HepG2 (cell line): ENCODE data around the gene PTGES3. TPM values are rescaled to one million over a fixed set of nuclear protein-coding genes. Genes with fewer than 3 reads are reported as not detected.
A peak's percentile ranks its signal among the peaks of the same experiment; 100 is the strongest.

Experiments used
- AKNA ChIP-seq: sonication (generic); formaldehyde crosslinking; IDR thresholded peaks from 2 replicates; pipeline ENCODE4 v1.4.0; 2020; ENCODE audit warnings: missing genetic modification reagents, borderline replicate concordance
- ASH2L ChIP-seq: fragments of 300-600, 200-600 bp; sonication (generic); IDR thresholded peaks from 2 replicates; pipeline ENCODE4 v1.7.0; 2017; ENCODE audit warnings: low read depth, mild to moderate bottlenecking, moderate library complexity, mixed read lengths, low read length; ENCODE audit not compliant: insufficient read length
- BCLAF1 ChIP-seq: fragments of 450-650 bp; IDR thresholded peaks from 2 replicates; pipeline ENCODE4 v1.6.1; 2017; ENCODE audit warnings: mild to moderate bottlenecking
- CHCHD3 ChIP-seq: sonication (generic); formaldehyde crosslinking; IDR thresholded peaks from 2 replicates; pipeline ENCODE4 v1.8.0; 2022; ENCODE audit warnings: mild to moderate bottlenecking, missing genetic modification reagents, moderate library complexity
- DMAP1 ChIP-seq: IDR thresholded peaks from 2 replicates; pipeline ENCODE4 v1.6.1; 2016
- NFYB ChIP-seq: sonication (generic); formaldehyde crosslinking; IDR thresholded peaks from 2 replicates; pipeline ENCODE4 v1.4.0; 2020; ENCODE audit warnings: missing genetic modification reagents
- NFYC ChIP-seq: IDR thresholded peaks from 2 replicates; pipeline ENCODE4 v1.6.1; 2016; ENCODE audit warnings: missing genetic modification reagents, missing compliant biosample characterization
- PCBP1 ChIP-seq: fragments of 200-400 bp; formaldehyde crosslinking; IDR thresholded peaks from 2 replicates; pipeline ENCODE4 v1.6.1; 2017; ENCODE audit warnings: mild to moderate bottlenecking, low read depth, low read length, borderline replicate concordance
- RARA ChIP-seq: IDR thresholded peaks from 2 replicates; pipeline ENCODE4 v1.6.1; 2016; ENCODE audit warnings: missing genetic modification reagents, missing compliant biosample characterization
- RXRA ChIP-seq: sonication (generic); formaldehyde crosslinking; IDR thresholded peaks from 2 replicates; pipeline ENCODE4 v1.5.1; 2020; ENCODE audit warnings: missing genetic modification reagents
- TCF7L2 ChIP-seq: IDR thresholded peaks from 2 replicates; pipeline ENCODE4 v1.6.1; 2011; ENCODE audit warnings: mild to moderate bottlenecking, low read depth, low read length, moderate library complexity
- ZMYM4 ChIP-seq: sonication (generic); formaldehyde crosslinking; IDR thresholded peaks from 2 replicates; pipeline ENCODE4 v1.8.1; 2023; ENCODE audit warnings: mild to moderate bottlenecking, missing genetic modification reagents
- ZNF136 ChIP-seq: sonication (generic); formaldehyde crosslinking; IDR thresholded peaks from 2 replicates; pipeline ENCODE4 v1.8.1; 2022; ENCODE audit warnings: low read depth, mild to moderate bottlenecking, moderate library complexity, missing genetic modification reagents
- ZNF34 ChIP-seq: sonication (generic); formaldehyde crosslinking; IDR thresholded peaks from 2 replicates; pipeline ENCODE4 v1.4.0; 2020; ENCODE audit warnings: mild to moderate bottlenecking, missing genetic modification reagents, borderline replicate concordance
- ZNF512B ChIP-seq: sonication (generic); formaldehyde crosslinking; IDR thresholded peaks from 2 replicates; pipeline ENCODE4 v1.5.1; 2020; ENCODE audit warnings: missing genetic modification reagents, mild to moderate bottlenecking, borderline replicate concordance
- ZNF605 ChIP-seq: sonication (generic); formaldehyde crosslinking; IDR thresholded peaks from 2 replicates; pipeline ENCODE4 v1.8.0; 2022; ENCODE audit warnings: mild to moderate bottlenecking, missing genetic modification reagents
- ZNF670 ChIP-seq: sonication (generic); formaldehyde crosslinking; IDR thresholded peaks from 2 replicates; pipeline ENCODE4 v1.8.0; 2022; ENCODE audit warnings: mild to moderate bottlenecking, missing genetic modification reagents, borderline replicate concordance
- ZNF724P ChIP-seq: sonication (generic); formaldehyde crosslinking; IDR thresholded peaks from 2 replicates; pipeline ENCODE4 v1.8.0; 2022; ENCODE audit warnings: missing genetic modification reagents, borderline replicate concordance
- ZNF768 ChIP-seq: sonication (generic); formaldehyde crosslinking; IDR thresholded peaks from 2 replicates; pipeline ENCODE4 v1.4.0; 2020; ENCODE audit warnings: missing genetic modification reagents
- polyA plus RNA-seq, 8 experiments: library from polyadenylated mRNA; depleted of rRNA in 3 of 8; stranded (reverse) in 7 of 8; unstranded in 1 of 8; fragments of >200 nt; fragmentation: Illumina TruSeq in 4 of 8; extraction: Trizol in 4 of 8; gene quantifications; 2 replicates each; pipeline versions ENCODE4 v1.2.1 to v1.2.3, GENCODE V29; 2011 to 2016; ENCODE audit warnings: low read depth in 4 of 8, missing spikeins in 1 of 8, mixed read lengths in 1 of 8; ENCODE audit not compliant: insufficient read depth in 1 of 8
- total RNA-seq, 5 experiments: library from RNA; depleted of rRNA; stranded (reverse); fragments of >200 nt; fragmentation: Illumina TruSeq; extraction: Trizol; gene quantifications; 2 replicates each; pipeline ENCODE4 v1.2.3, GENCODE V29; 2016; ENCODE audit warnings: low read depth in 1 of 5

Gene PTGES3
- total and polyA plus RNA-seq, 2 of the 13 experiments (the other 11 are each of a cell fraction or from before 2014, with no cell fraction given) = 54.4 to 159 TPM

- TF ChIP-seq BCLAF1 (no peak), CHCHD3 (CRISPR knock-in tag) (0 out of 2 replicates have a peak, but pooled peaks have one; percentile 4), ZNF768 (CRISPR knock-in tag) (peak; percentile 45; the same call in 1 of the 2 replicates), ZNF605 (CRISPR knock-in tag) (peak; percentile 99), PCBP1 (0 out of 2 replicates have a peak, but pooled peaks have one; percentile 73), DMAP1 (peak; percentile 90), ZNF670 (CRISPR knock-in tag) (no peak; the same call in 1 of the 2 replicates), ZNF724P (0 out of 2 replicates have a peak, but pooled peaks have one; percentile 6), AKNA (CRISPR knock-in tag) (peak; percentile 29; the same call in 1 of the 2 replicates), ZNF34 (CRISPR knock-in tag) (no peak), RARA (CRISPR knock-in tag) (0 out of 2 replicates have a peak, but pooled peaks have one; percentile 6), ASH2L (peak; percentile 91), NFYC (CRISPR knock-in tag) (peak; percentile 56), ZNF136 (CRISPR knock-in tag) (no peak), ZNF512B (CRISPR knock-in tag) (0 out of 2 replicates have a peak, but pooled peaks have one; percentile 28), TCF7L2 (no peak), ZMYM4 (peak; percentile 93), RXRA (CRISPR knock-in tag) (peak; percentile 65; the same call in 1 of the 2 replicates), NFYB (CRISPR knock-in tag) (no peak)
These were observed at the start of gene PTGES3 (continued) for GRCh38 chr12:56688129-56688845.
